GM21390 (cell line): ENCODE measurements around the gene SNAP91.
"Not testable (repeated sequence)": the region's sequence is repeated elsewhere in the genome, so short reads cannot be mapped to it uniquely, and the experiment has no call there.

Experiments
- ATAC-seq: cut with Tn5 transposase; IDR thresholded peaks from one replicate; pipeline ENCODE4 v1.9.1; 2021; ENCODE audit not compliant: unreplicated experiment

Gene SNAP91

DNA sequence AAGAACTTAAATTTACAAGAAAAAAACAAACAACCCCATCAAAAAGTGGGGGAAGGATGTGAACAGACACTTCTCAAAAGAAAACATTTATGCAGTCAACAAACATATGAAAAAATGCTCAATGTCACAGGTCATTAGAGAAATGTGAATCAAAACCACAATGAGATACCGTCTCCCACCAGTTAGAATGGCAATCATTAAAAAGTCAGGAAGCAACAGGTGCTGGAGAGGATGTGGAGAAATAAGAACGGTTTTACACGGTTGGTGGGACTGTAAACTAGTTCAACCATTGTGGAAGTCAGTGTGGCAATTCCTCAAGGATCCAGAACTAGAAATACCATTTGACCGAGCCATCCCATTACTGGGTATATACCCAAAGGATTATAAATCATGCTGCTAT, 157.2 kb downstream of the SNAP91 start:
- not testable (repeated sequence) for ATAC-seq

- ATAC-seq, result not testable (repeated sequence)
Measured at GRCh38 chr6:83550482-83550881, 158.4 kb downstream of the SNAP91 start.

- no peak for ATAC-seq
Measured at GRCh38 chr6:83546636-83547035, 162.3 kb downstream of the SNAP91 start.

DNA sequence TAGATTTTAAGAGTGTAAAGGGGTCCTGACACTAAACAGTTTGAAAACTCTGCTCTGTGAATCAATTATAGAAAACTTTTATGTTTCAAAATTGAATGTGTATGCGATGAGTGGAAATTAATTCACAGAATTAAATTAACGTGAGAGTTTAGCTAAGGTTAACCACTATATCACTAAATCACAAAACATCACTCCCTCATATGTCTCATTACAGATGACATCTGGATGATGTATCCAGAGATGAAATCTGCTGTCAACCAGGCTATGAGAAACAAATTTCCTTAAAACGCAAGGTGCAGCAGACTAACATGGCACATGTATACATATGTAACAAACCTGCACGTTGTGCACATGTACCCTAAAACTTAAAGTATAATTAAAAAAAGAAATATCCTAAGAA, 169.2 kb downstream of the SNAP91 start:
- ATAC-seq, result no peak

DNA sequence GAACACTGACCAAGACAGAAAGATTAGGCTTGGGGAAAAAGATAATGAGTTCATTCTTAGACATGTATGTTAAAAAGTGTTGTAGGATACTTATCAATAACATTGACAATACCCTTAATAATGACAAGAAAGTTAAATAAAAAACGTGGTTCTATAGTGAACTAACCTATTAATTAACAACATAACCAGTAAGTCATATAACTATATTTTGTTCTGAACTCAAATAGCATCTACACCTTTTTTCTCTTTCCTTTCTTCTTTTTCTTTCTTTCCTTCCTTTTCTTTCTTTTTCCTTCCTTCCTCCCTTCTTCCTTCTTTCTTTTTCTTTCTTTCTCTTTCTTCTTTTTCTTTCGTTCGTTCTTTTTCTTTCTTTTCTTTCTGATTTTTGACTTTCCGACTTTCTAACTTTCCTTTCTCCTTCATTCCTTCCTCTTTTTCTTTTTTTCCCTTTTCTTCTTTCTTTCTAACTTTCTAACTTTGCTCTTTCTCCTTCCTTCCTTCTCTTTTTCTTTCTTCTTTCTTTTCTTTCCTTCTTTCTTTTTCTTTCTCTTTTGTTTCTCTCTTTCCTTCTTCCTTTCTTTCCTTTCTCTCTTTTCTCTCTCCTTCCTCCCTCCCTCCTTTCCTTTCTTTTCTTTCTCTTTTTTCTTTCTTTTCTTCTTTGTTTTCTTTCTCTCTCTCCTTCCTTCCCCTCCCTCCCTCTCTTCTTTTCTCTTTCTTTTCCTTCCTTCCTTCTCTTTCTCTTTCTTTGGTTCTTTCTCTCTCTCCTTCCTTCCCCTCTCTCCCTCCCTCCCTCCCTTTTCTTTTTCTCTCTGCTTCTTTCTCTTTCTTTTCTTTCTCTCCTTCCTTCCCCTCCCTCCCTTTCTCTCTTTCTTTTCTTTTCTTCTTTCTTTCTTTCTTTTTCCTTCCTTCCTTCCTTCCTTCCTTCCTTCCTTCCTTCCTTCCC, 172.0 kb downstream of the SNAP91 start:
- no peak for ATAC-seq

- peak; percentile 86 for ATAC-seq
Measured at GRCh38 chr6:83536034-83536646, 172.8 kb downstream of the SNAP91 start.

DNA sequence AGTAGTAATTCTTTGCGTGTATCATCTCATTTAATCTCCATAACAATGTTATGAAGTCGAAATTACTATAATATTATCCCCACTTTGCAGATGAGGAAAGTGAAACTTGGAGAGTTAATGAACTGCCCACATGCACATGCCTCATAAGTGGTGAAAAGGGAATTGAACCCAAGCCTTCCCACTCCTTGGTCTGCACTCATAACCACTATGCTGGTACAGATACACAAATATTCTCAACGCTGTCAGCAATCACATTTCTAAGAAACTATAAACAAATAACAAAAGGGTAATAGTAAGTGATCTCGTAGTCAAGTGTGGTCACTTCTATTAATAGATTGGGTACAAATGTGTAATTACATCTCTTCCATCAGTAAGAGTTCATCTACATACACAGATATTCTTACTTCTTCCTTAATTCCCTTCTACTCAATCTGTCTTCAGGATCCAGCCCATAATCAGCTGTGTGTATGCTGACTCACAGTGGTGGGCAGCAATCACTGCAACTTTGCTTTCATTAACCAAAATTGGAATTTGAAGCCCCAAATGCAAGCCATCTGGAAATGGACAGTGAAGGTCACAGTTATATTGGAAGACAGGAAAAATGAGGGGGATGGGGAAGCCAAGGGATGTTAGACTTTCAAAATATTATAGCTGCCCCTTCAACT, 190.0 kb downstream of the SNAP91 start:
- no peak for ATAC-seq

DNA sequence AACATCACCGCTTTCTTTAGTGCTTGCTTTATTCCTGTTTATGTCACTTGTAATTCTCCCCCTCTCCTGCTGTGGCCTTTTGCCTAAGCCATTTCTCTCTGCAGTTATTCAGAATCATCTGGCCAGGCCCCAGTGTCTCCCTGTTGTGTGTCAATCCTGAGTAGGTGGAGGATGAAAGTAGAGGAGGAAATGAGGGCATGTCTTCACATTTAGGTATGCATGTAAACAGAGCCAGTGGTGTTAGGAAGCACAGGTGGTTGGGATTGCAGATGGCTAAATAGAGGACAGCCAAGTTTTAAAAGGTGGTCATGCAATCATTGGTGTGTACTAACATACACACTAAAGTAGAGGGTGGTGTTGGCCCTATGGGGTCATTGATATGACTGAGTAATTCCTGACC, 191.4 kb downstream of the SNAP91 start:
- ATAC-seq, result no peak

DNA sequence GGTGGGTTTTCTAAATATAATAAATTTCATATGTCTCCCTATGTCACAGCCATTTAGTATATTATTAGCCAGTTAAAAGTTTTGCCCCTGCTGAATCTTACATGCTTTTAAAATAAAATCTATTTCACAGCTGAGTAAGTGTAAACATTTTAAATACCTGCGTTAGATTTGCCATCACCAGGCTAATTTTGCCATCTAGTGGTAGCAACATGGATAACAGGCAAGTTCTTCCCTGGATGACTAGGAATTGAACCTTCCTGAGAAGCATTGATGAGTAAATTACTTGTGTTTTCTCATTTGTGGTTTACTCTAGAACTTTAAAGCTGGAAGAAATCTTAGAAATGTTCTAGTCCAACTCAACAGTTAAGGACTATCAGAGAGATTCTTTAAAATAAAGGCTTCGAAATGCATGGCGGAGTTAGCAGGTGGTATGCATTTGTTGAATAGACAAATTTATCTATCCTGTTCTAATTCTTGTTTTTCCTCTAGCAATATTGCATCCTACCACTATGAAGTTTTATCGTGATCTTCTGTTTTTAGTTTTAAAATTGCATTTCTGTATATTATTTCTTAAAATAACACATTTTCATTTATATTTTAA, 193.9 kb downstream of the SNAP91 start:
- peak; percentile 60 for ATAC-seq

- peak; percentile 10 for ATAC-seq
Measured at GRCh38 chr6:83514466-83514865, 194.4 kb downstream of the SNAP91 start.

GRCh38 chr6:83511901-83512681, 196.8 kb downstream of the SNAP91 start, which contains the start of gene PRSS35:
Gene PRSS35 (plus strand): TSS chr6:83512534. CDS start chr6:83523442, 10,908 bp downstream.
- no peak for ATAC-seq

- ATAC-seq, result no peak
Measured at GRCh38 chr6:83511266-83511665, 197.6 kb downstream of the SNAP91 start.

DNA sequence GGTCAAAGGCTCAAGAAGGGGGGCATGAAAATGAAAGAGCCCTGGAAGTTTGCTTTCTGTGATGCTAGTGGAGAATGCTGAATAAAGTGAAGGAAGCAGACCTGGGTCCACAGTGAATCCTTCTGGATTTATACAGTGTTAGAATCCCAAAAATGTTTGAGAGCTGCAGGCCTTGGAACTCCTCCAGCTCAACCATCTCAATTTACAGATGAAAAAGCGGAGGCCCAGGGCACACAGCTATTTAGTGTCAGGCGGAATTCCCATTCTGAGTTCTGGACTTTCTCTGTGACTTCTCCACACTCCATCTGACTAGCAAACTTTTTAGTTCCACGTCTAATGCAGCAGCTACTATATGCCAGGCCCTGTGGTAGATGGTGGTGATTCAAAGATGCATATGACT, 198.1 kb downstream of the SNAP91 start:
- ATAC-seq, result no peak

GRCh38 chr6:83509441-83509840, 199.5 kb downstream of the SNAP91 start:
- ATAC-seq, result no peak

DNA sequence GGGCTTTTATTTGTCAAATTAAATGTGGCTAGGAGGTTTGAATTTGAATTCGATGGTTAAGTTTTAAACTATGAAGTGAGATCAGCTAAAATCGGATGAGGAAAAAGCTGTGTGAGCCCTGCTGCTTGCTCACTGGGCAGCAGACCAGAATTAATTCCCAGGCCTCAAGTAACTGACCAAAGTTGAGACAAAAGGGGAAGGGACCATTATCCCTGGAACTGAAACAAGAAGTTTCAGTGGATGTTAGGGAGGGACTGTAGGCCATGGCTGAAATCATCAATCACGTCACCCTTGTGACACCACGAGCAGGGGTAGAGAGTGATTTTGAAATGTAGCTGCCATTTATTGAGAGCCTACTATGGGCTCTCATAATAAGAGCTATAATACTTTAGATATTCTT, 203.5 kb downstream of the SNAP91 start:
- no peak for ATAC-seq
